ENCODE data around the gene UMAD1. TPM values are rescaled to one million over a fixed set of nuclear protein-coding genes. Genes with fewer than 3 reads are reported as not detected.

UMAD1 gene
- total and polyA plus RNA-seq, 10 donors: 7.6 to 21.2 (median 14.2) TPM

- 92 to 96% (median 93%) methylated on average over 2 of the region's 2 CpGs for WGBS, 5 donors
- H3K36me3 ChIP-seq: peaks cover 0 to 61% (median 14%) of the 10 kb centered on the region in 6 donors
- no peaks in the 10 kb centered on the region for H3K27me3 ChIP-seq (replicated peaks in 1 of 7)
- H3K4me3 ChIP-seq: no peak overlapping the region
- H3K27ac ChIP-seq: no peak overlapping the region
- no peaks in the 10 kb centered on the region for H3K9me3 ChIP-seq
- DNase-seq: no peak
- intact Hi-C loops (cut with DNase I; ENCODE audit: low total_unique reads): no loop called here
- no peaks in the 10 kb centered on the region for H3K4me1 ChIP-seq
- TF ChIP-seq CTCF (IDR thresholded peaks at IDR 0.05 in 8 of 11, conservative IDR thresholded peaks at IDR 0.05 in 3 of 11): no peak
- no peak for TF ChIP-seq POLR2AphosphoS5 (IDR thresholded peaks at IDR 0.05)
- TF ChIP-seq POLR2A (IDR thresholded peaks at IDR 0.05): no peak
Observed at GRCh38 chr7:7609330-7609729, 31.2 kb upstream of the UMAD1 start.

DNA sequence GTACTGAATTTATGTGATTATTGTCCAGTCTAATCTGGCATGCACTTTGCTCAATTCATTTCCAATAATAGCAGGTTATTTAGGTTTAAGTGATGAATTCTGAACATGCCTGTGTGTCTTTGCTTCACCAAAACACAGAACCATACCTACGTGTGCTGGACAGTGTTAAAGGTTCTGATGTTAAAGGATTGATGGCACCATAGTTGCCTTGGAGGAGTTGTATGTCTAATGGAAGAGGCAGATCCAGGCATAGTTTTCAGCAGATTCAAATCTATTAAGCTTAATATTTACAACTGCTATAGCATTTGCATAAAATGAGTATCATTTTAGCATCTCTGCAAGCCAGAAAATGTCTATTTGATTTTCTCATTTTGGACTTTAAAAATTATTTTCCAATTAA lies 28.0 kb upstream of the UMAD1 start:
- WGBS, 5 donors: 89 to 98% (median 95%) methylated on average over 1 of the region's 1 CpG
- Histone ChIP-seq H3K4me1 (no peaks in the 10 kb centered on the region), H3K9me3 (no peaks in the 10 kb centered on the region), H3K4me3 (no peak overlapping the region), H3K27ac (no peak overlapping the region), H3K36me3 (peaks cover 0 to 36% (median 7%) of the 10 kb centered on the region in 6 donors), H3K27me3 (replicated peaks in 1 of 7) (no peaks in the 10 kb centered on the region)
- intact Hi-C loops (cut with DNase I; ENCODE audit: low total_unique reads): no loop called here
- TF ChIP-seq POLR2A (IDR thresholded peaks at IDR 0.05): no peak
- TF ChIP-seq POLR2AphosphoS5 (IDR thresholded peaks at IDR 0.05): no peak
- TF ChIP-seq CTCF (IDR thresholded peaks at IDR 0.05 in 8 of 11, conservative IDR thresholded peaks at IDR 0.05 in 3 of 11): no peak
- no peak for DNase-seq

- no peak for DNase-seq
- H3K36me3 ChIP-seq: peaks cover 0 to 29% (median 2%) of the 10 kb centered on the region in 6 donors
- H3K27me3 ChIP-seq (replicated peaks in 1 of 7): no peaks in the 10 kb centered on the region
- WGBS, 5 donors: 91 to 100% (median 95%) methylated on average over 1 of the region's 1 CpG
- TF ChIP-seq CTCF (IDR thresholded peaks at IDR 0.05 in 8 of 11, conservative IDR thresholded peaks at IDR 0.05 in 3 of 11) (no peak), POLR2AphosphoS5 (IDR thresholded peaks at IDR 0.05) (no peak), POLR2A (IDR thresholded peaks at IDR 0.05) (no peak)
- H3K4me3 ChIP-seq: no peak overlapping the region
- H3K27ac ChIP-seq: no peak overlapping the region
- no peaks in the 10 kb centered on the region for H3K9me3 ChIP-seq
- intact Hi-C loops (cut with DNase I; ENCODE audit: low total_unique reads): no loop called here
- H3K4me1 ChIP-seq: no peaks in the 10 kb centered on the region
Observed at GRCh38 chr7:7613210-7613609, 27.3 kb upstream of the UMAD1 start.

DNA sequence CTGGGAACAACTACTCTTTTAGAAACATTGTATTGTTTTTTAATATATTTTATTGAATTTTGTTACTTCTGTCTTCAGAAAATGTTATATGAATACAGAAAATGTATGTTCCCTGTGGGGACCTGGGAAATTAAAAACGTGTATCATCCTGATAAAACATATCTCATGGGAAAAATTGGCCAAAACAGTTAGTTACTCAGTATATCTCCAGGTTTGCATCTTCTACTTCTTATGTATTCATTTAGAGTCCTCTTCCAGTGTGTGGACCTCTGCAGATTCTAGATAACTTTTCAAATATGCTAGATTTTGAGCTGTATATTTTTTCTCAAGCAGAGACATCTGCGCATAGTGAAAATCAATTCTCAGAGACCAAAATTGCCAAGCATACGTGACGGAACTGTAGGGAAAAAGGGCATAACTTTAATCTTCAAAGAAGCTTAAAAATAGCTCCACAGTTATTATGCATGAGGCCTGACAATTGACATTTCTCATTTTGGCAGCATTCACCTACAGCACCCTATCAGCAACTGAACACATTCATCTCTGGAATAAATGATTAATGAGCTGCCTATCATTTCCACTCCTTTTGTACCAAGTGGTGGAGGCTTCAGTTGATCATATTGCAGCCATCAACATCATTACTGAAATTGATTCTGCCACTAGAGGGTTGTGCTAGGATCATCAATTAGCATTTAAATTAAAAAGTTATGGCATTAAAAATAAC lies 26.4 kb upstream of the UMAD1 start:
- Histone ChIP-seq H3K9me3 (no peaks in the 10 kb centered on the region), H3K27ac (no peak overlapping the region), H3K4me3 (no peak overlapping the region), H3K4me1 (no peaks in the 10 kb centered on the region), H3K36me3 (peaks cover 0 to 19% (median under 1%) of the 10 kb centered on the region in 6 donors), H3K27me3 (replicated peaks in 1 of 7) (no peaks in the 10 kb centered on the region)
- no peak for DNase-seq
- no peak for TF ChIP-seq POLR2AphosphoS5 (IDR thresholded peaks at IDR 0.05)
- 87 to 93% (median 90%) methylated on average over 4 of the region's 4 CpGs for WGBS, 5 donors
- intact Hi-C loops (cut with DNase I; ENCODE audit: low total_unique reads): no loop called here
